PFSK-1 (cell line): Measurements from ENCODE around the gene RAB13.

ENCODE experiments used
- FOXP2 ChIP-seq: optimal IDR thresholded peaks from 2 replicates; pipeline ENCODE3; 2011; ENCODE audit warnings: borderline replicate concordance, control low read depth, inconsistent platforms; ENCODE audit not compliant: insufficient read depth; ENCODE audit errors: extremely low read length, extremely low read depth
- POLR2AphosphoS5 ChIP-seq: IDR thresholded peaks from 2 replicates; pipeline ENCODE4 v1.6.1; 2012; ENCODE audit warnings: low read depth, mild to moderate bottlenecking, control low read depth, low read length, moderate library complexity
- SIN3A ChIP-seq: IDR thresholded peaks from 2 replicates; pipeline ENCODE4 v1.6.1; 2012; ENCODE audit warnings: mild to moderate bottlenecking, low read length, moderate library complexity, borderline replicate concordance; ENCODE audit not compliant: insufficient read depth
- TAF1 ChIP-seq: IDR thresholded peaks from 2 replicates; pipeline ENCODE4 v1.6.1; 2012; ENCODE audit warnings: low read length, control low read depth, borderline replicate concordance; ENCODE audit not compliant: insufficient read depth
- TF ChIP-seq, protein P1 (sequence below), 2 experiments: IDR thresholded peaks; 2 replicates each; pipeline versions ENCODE4 v1.6.1 to v1.8.0; 2011 to 2012; ENCODE audit warnings: low read depth in 2 of 2, low read length in 2 of 2, control low read depth in 1 of 2, inconsistent platforms in 1 of 2, mild to moderate bottlenecking in 1 of 2, moderate library complexity in 1 of 2; ENCODE audit not compliant: insufficient read depth in 1 of 2

RAB13 gene

DNA sequence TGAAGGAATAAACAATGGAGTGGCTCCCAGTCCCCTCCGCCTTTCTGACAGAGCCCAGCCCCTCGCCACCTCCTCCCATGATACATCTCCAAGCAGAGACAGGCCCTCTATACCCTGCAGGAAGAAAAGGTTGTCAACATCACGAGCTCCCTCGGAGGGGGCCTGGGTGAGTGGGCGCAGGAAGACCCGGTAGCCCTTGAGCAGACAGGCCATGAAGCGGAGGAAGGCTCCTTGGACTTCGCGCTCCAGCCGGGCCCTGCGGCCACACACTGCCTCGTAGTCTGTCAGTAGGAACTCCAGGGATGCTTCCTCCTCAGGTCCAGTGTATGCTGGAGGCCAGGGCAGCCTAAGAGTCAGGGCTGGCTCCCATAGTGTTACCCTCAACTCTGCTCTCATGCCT, 46.7 kb downstream of the RAB13 start:
- TF ChIP-seq TAF1 (no peak), POLR2AphosphoS5 (no peak), FOXP2 (no peak), SIN3A (no peak)
- TF ChIP-seq, protein P1, sequence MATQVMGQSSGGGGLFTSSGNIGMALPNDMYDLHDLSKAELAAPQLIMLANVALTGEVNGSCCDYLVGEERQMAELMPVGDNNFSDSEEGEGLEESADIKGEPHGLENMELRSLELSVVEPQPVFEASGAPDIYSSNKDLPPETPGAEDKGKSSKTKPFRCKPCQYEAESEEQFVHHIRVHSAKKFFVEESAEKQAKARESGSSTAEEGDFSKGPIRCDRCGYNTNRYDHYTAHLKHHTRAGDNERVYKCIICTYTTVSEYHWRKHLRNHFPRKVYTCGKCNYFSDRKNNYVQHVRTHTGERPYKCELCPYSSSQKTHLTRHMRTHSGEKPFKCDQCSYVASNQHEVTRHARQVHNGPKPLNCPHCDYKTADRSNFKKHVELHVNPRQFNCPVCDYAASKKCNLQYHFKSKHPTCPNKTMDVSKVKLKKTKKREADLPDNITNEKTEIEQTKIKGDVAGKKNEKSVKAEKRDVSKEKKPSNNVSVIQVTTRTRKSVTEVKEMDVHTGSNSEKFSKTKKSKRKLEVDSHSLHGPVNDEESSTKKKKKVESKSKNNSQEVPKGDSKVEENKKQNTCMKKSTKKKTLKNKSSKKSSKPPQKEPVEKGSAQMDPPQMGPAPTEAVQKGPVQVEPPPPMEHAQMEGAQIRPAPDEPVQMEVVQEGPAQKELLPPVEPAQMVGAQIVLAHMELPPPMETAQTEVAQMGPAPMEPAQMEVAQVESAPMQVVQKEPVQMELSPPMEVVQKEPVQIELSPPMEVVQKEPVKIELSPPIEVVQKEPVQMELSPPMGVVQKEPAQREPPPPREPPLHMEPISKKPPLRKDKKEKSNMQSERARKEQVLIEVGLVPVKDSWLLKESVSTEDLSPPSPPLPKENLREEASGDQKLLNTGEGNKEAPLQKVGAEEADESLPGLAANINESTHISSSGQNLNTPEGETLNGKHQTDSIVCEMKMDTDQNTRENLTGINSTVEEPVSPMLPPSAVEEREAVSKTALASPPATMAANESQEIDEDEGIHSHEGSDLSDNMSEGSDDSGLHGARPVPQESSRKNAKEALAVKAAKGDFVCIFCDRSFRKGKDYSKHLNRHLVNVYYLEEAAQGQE (IDR thresholded peaks at IDR 0.05; ENCODE audit: insufficient read depth in 1 of 2, low read depth in 2 of 2, low read length in 2 of 2), result no peak

DNA sequence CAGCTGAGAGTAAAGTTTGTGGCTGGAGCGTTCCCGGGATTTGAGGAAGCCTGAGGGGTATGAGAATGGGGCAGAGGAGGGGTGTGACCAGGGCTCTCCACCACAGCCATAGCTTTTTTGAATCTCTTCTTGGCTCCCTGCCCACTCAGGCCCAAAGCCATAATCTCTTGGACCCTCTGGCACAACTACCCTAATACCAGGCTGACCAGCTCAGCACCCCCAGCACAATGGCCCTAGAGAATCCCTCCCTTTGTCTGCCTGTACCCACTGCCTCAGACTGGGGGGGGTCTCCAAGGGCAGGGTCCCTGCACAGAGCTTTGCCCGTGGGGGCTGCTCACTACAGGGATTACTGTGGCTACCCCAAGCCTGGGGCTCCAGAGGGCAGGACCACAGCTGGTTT, 47.1 kb downstream of the RAB13 start:
- TF ChIP-seq SIN3A, result no peak
- TF ChIP-seq FOXP2, result no peak
- TF ChIP-seq TAF1, result no peak

DNA sequence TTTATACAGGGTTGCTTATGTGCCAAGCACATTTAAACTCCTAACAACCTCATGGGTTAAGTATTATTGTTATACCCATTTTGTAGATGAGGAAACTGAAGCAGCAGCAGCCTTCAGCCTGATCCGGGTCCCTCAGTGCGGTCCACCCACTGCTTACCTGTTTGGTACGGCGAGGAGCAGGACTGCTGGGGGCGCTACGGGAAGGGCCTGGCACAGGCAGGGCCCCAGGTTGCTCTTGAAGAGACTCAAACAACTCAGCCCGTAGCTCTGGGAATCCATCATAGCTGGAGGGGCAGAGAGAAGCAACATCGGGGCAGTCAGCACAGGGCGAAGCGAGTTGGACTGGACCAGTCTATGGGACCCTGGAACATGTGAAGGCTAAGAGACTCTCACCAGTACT, 48.8 kb downstream of the RAB13 start:
- TF ChIP-seq SIN3A (no peak), POLR2AphosphoS5 (no peak), TAF1 (no peak), FOXP2 (no peak)

DNA sequence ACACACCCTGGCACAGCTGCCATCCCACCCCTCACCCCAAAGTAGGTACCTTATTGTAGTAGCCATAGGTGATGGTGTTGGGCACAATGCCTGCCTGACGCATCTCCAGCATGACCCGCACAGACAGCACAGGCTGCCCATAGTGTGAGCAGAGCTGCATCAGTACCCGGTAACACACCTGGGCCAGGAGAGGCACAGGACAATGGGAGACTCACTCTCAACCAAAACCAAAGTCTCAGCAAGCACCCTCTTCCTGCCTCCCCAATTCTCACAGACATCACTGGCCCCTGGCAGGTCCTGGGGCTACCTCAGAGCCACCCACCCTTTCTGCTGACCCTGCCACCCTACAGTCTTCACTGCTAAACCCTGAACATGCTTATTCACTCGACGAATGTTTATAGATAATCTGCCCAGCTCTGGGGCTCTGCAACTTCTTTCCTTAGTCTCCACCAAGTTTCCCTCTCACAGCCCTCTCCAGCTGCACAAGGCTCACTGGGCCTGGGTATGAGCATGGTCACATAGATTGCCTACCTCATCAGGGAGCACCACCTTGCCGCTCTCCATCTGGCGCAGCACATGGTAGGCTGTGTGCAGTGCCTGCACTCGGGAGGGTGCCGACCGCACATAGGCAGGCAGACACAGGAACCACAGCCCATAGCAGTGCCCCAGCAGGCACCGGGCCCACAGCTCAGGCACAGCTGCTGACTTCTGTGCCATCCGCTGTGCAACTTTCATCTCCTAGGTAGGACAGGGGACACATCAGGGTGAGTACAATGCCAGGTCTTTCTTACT, 49.9 kb downstream of the RAB13 start:
- TF ChIP-seq POLR2AphosphoS5 (no peak), TAF1 (no peak), FOXP2 (no peak), SIN3A (no peak)
- TF ChIP-seq, protein P1 (IDR thresholded peaks at IDR 0.05; ENCODE audit: insufficient read depth in 1 of 2, low read depth in 2 of 2, low read length in 2 of 2), result no peak

DNA sequence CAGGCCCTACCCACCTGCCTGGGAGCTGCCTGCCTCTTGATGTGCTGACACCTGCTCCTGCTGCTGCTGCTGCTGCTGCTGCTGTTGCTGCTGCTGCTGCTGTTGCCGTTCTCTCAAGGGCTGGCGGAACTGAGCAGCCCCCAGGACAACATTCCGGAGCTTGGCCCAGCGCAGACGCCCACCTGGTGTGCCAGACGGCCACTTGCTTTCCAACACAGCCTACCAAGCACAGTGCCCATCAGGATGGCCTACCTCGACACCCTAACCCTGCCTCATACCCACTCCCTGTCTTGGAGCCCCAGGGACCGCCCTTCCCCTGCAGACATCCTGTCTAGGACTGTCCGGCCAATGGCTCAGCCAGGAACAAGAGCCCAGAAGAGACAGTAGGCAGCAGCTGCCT, 51.4 kb downstream of the RAB13 start:
- TF ChIP-seq FOXP2 (no peak), POLR2AphosphoS5 (no peak), TAF1 (no peak), SIN3A (no peak)
- TF ChIP-seq, protein P1 (IDR thresholded peaks at IDR 0.05; ENCODE audit: insufficient read depth in 1 of 2, low read depth in 2 of 2, low read length in 2 of 2), result no peak

DNA sequence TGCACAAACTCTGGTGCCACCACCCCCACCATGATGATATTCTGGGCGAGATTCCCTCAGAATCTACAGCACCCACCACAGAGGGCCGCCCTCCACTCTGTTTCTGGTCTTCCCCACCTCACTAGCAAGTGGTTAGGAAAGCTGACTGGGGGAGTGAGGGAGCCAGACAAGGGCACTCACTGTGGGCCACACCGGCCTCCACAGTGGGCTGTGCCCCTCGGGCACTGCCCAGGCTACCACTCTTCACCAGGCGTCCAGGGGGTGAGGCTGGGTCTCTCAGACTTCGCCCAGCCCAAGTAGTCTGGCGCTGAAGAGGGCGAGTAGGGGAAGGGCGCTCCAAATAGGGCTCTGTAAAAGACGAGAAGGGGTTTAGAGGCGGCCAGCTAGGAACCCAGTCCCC, 52.2 kb downstream of the RAB13 start:
- TF ChIP-seq SIN3A (no peak), POLR2AphosphoS5 (no peak), FOXP2 (no peak), TAF1 (no peak)
- TF ChIP-seq, protein P1 (IDR thresholded peaks at IDR 0.05; ENCODE audit: insufficient read depth in 1 of 2, low read depth in 2 of 2, low read length in 2 of 2), result no peak
